Muscle layer of duodenum (tissue), 2 donors: ENCODE measurements around the gene SPESP1.

Source experiments
- H3K27ac ChIP-seq: one replicate; pipeline ENCODE4 v1.7.0; 2013; ENCODE audit warnings: mild to moderate bottlenecking, low read length
- H3K27me3 ChIP-seq: one replicate; pipeline ENCODE4 v1.7.0; 2013; ENCODE audit warnings: low read depth, mild to moderate bottlenecking, control low read depth, low read length
- H3K36me3 ChIP-seq, 2 donors: one replicate each; pipeline ENCODE4 v1.7.0; 2013; ENCODE audit warnings: low read length in 2 of 2, control low read depth in 1 of 2, mild to moderate bottlenecking in 1 of 2; ENCODE audit not compliant: insufficient read depth in 2 of 2, control insufficient read depth in 1 of 2
- H3K4me1 ChIP-seq, 2 donors: one replicate each; pipeline ENCODE4 v1.7.0; 2013; ENCODE audit warnings: low read length in 2 of 2, mild to moderate bottlenecking in 2 of 2, control low read depth in 1 of 2, moderate library complexity in 1 of 2; ENCODE audit not compliant: insufficient read depth in 2 of 2, control insufficient read depth in 1 of 2
- H3K4me3 ChIP-seq, 2 donors: one replicate each; pipeline ENCODE4 v1.7.0; 2013; ENCODE audit warnings: low read length in 2 of 2, low read depth in 1 of 2, mild to moderate bottlenecking in 1 of 2
- H3K9me3 ChIP-seq, 2 donors: one replicate each; pipeline ENCODE4 v1.7.0; 2013; ENCODE audit warnings: low read length in 2 of 2, control low read depth in 1 of 2, mild to moderate bottlenecking in 1 of 2; ENCODE audit not compliant: control insufficient read depth in 1 of 2
- donor health status: healthy.

Gene SPESP1

GRCh38 chr15:68910341-68910740, 20.0 kb upstream of the SPESP1 start:
- H3K36me3 ChIP-seq = no peaks in the 10 kb centered on the region
- no peaks in the 10 kb centered on the region for H3K27me3 ChIP-seq
- no peaks in the 10 kb centered on the region for H3K4me1 ChIP-seq
- H3K27ac ChIP-seq = no peak overlapping the region
- no peaks in the 10 kb centered on the region for H3K9me3 ChIP-seq
- H3K4me3 ChIP-seq = no peak overlapping the region

- Histone ChIP-seq H3K4me3 (no peak overlapping the region), H3K4me1 (no peaks in the 10 kb centered on the region)
Observed at GRCh38 chr15:68910816-68911215, 19.5 kb upstream of the SPESP1 start.

GRCh38 chr15:68921926-68922325, 8.4 kb upstream of the SPESP1 start:
- H3K36me3 ChIP-seq = no peaks in the 10 kb centered on the region
- H3K27ac ChIP-seq = no peak overlapping the region
- H3K27me3 ChIP-seq = no peaks in the 10 kb centered on the region

More at GRCh38 chr15:68910816-68911215, 19.5 kb upstream of the SPESP1 start:
- no peaks in the 10 kb centered on the region for H3K27me3 ChIP-seq
- H3K9me3 ChIP-seq = peaks cover 0 to 1% of the 10 kb centered on the region in 2 donors
- no peak overlapping the region for H3K27ac ChIP-seq
- no peaks in the 10 kb centered on the region for H3K36me3 ChIP-seq

GRCh38 chr15:68924866-68925560, 5.3 kb upstream of the SPESP1 start:
- H3K4me3 ChIP-seq = no peak overlapping the region
- H3K4me1 ChIP-seq = no peaks in the 10 kb centered on the region
- H3K36me3 ChIP-seq = no peaks in the 10 kb centered on the region
- H3K27me3 ChIP-seq = no peaks in the 10 kb centered on the region
- no peaks in the 10 kb centered on the region for H3K9me3 ChIP-seq
- no peak overlapping the region for H3K27ac ChIP-seq

More at GRCh38 chr15:68921926-68922325, 8.4 kb upstream of the SPESP1 start:
- Histone ChIP-seq H3K9me3 (no peaks in the 10 kb centered on the region), H3K4me3 (no peak overlapping the region), H3K4me1 (no peaks in the 10 kb centered on the region)

GRCh38 chr15:68933001-68933400, 2.7 kb downstream of the SPESP1 start:
- H3K36me3 ChIP-seq = no peaks in the 10 kb centered on the region
- H3K27ac ChIP-seq = no peak overlapping the region
- no peak overlapping the region for H3K4me3 ChIP-seq
- H3K27me3 ChIP-seq = no peaks in the 10 kb centered on the region
- H3K9me3 ChIP-seq = no peaks in the 10 kb centered on the region
- H3K4me1 ChIP-seq = no peaks in the 10 kb centered on the region

GRCh38 chr15:68934341-68934740, 4.0 kb downstream of the SPESP1 start:
- Histone ChIP-seq H3K36me3 (no peaks in the 10 kb centered on the region), H3K4me1 (no peaks in the 10 kb centered on the region), H3K4me3 (no peak overlapping the region), H3K27me3 (no peaks in the 10 kb centered on the region), H3K9me3 (no peaks in the 10 kb centered on the region), H3K27ac (no peak overlapping the region)

- Histone ChIP-seq H3K4me3 (no peak overlapping the region), H3K27ac (no peak overlapping the region), H3K4me1 (no peaks in the 10 kb centered on the region), H3K36me3 (no peaks in the 10 kb centered on the region), H3K27me3 (no peaks in the 10 kb centered on the region), H3K9me3 (no peaks in the 10 kb centered on the region)
Observed at GRCh38 chr15:68935400-68935937, 5.1 kb downstream of the SPESP1 start.

- no peaks in the 10 kb centered on the region for H3K36me3 ChIP-seq
- H3K4me3 ChIP-seq = no peak overlapping the region
Observed at GRCh38 chr15:68939501-68939900, 9.2 kb downstream of the SPESP1 start.

GRCh38 chr15:68951813-68952212, 21.5 kb downstream of the SPESP1 start:
- Histone ChIP-seq H3K27me3 (no peaks in the 10 kb centered on the region), H3K9me3 (no peaks in the 10 kb centered on the region), H3K27ac (no peak overlapping the region), H3K36me3 (no peaks in the 10 kb centered on the region), H3K4me1 (no peaks in the 10 kb centered on the region), H3K4me3 (no peak overlapping the region)

More at GRCh38 chr15:68939501-68939900, 9.2 kb downstream of the SPESP1 start:
- Histone ChIP-seq H3K4me1 (no peaks in the 10 kb centered on the region), H3K9me3 (no peaks in the 10 kb centered on the region), H3K27ac (no peak overlapping the region), H3K27me3 (no peaks in the 10 kb centered on the region)

- no peaks in the 10 kb centered on the region for H3K36me3 ChIP-seq
- H3K4me1 ChIP-seq = no peaks in the 10 kb centered on the region
- no peak overlapping the region for H3K27ac ChIP-seq
- H3K4me3 ChIP-seq = no peak overlapping the region
- no peaks in the 10 kb centered on the region for H3K27me3 ChIP-seq
- no peaks in the 10 kb centered on the region for H3K9me3 ChIP-seq
Observed at GRCh38 chr15:68957696-68958095, 27.4 kb downstream of the SPESP1 start.

GRCh38 chr15:68958597-68958996, 28.3 kb downstream of the SPESP1 start:
- Histone ChIP-seq H3K4me1 (no peaks in the 10 kb centered on the region), H3K9me3 (no peaks in the 10 kb centered on the region), H3K4me3 (no peak overlapping the region), H3K27ac (no peak overlapping the region), H3K36me3 (no peaks in the 10 kb centered on the region), H3K27me3 (no peaks in the 10 kb centered on the region)

- Histone ChIP-seq H3K4me3 (no peak overlapping the region), H3K36me3 (no peaks in the 10 kb centered on the region), H3K4me1 (no peaks in the 10 kb centered on the region), H3K27ac (no peak overlapping the region), H3K9me3 (no peaks in the 10 kb centered on the region), H3K27me3 (no peaks in the 10 kb centered on the region)
Observed at GRCh38 chr15:68962465-68962864, 32.1 kb downstream of the SPESP1 start.
